ENCODE data around the gene HIF1AN.

- TF ChIP-seq TAF1 (IDR thresholded peaks at IDR 0.05; ENCODE audit: low read depth, low read length): no peak
- no peak for TF ChIP-seq POLR2A (IDR thresholded peaks at IDR 0.05; ENCODE audit: low read depth, low read length)
- TF ChIP-seq POLR2AphosphoS5 (IDR thresholded peaks at IDR 0.05; ENCODE audit: low read depth, low read length): no peak
- no peak for TF ChIP-seq SPI1 (IDR thresholded peaks at IDR 0.05; ENCODE audit: low read depth, low read length)
- no peak for TF ChIP-seq PAX5 (IDR thresholded peaks at IDR 0.05; ENCODE audit: insufficient read depth, low read length, severe bottlenecking)
Observed at GRCh38 chr10:100531761-100532160, 4.0 kb upstream of the HIF1AN start.

All from GM12891 (cell line).